A549 (cell line): ENCODE measurements around the gene SORBS1.

Experiments used
- BHLHE40 ChIP-seq: IDR thresholded peaks from 2 replicates; pipeline ENCODE4 v1.6.1; 2012; ENCODE audit warnings: low read depth, low read length, inconsistent platforms
- CHD4 ChIP-seq: fragments of 200-600 bp; sonication (generic); IDR thresholded peaks from 2 replicates; pipeline ENCODE4 v1.6.1; 2016; ENCODE audit warnings: antibody characterized with exemption, mild to moderate bottlenecking, borderline replicate concordance
- CTCF ChIP-seq: fragments of >200 bp; sonication (Bioruptor Twin); formaldehyde crosslinking; IDR thresholded peaks from 3 replicates; pipeline ENCODE4 v1.5.1; 2016
- EP300 ChIP-seq, 2 experiments: fragments of >200 bp; sonication (Bioruptor Twin); formaldehyde crosslinking; IDR thresholded peaks; 2 replicates in 1 of 2; 3 replicates in 1 of 2; pipeline ENCODE4 v1.6.1; 2016 to 2017
- HES2 ChIP-seq: fragments of >200 bp; sonication (Bioruptor Twin); formaldehyde crosslinking; IDR thresholded peaks from 2 replicates; pipeline ENCODE4 v1.6.1; 2016
- HOXA7 ChIP-seq: fragments of 250-450 bp; sonication (Bioruptor Pico); IDR thresholded peaks from 2 replicates; pipeline ENCODE4 v1.5.0; 2020; ENCODE audit warnings: mild to moderate bottlenecking, moderate library complexity
- KDM1A ChIP-seq: fragments of 200-600 bp; sonication (generic); IDR thresholded peaks from 2 replicates; pipeline ENCODE4 v1.6.1; 2016; ENCODE audit warnings: low read depth, mild to moderate bottlenecking
- MAZ ChIP-seq: fragments of 150-350 bp; IDR thresholded peaks from 2 replicates; pipeline ENCODE4 v1.6.1; 2014; ENCODE audit warnings: antibody characterized with exemption, low read depth, low read length, borderline replicate concordance
- NR3C1 ChIP-seq: fragments of >200 bp; sonication (Bioruptor Twin); formaldehyde crosslinking; IDR thresholded peaks from 3 replicates; pipeline ENCODE4 v1.6.1; 2017
- PBX3 ChIP-seq: IDR thresholded peaks from 2 replicates; pipeline ENCODE4 v1.6.1; 2012
- RAD21 ChIP-seq, 2 experiments: fragments of >200 bp in 1 of 2; sonication (Bioruptor Twin) in 1 of 2; formaldehyde crosslinking in 1 of 2; IDR thresholded peaks in 1 of 2; conservative IDR thresholded peaks in 1 of 2; 2 replicates in 1 of 2; 3 replicates in 1 of 2; pipeline ENCODE4 v1.6.1; 2012 to 2018; ENCODE audit warnings: inconsistent platforms in 1 of 2
- REST ChIP-seq: fragments of 200-600 bp; sonication (generic); IDR thresholded peaks from 2 replicates; pipeline ENCODE4 v1.6.1; 2016; ENCODE audit warnings: antibody characterized with exemption, mild to moderate bottlenecking, moderate library complexity

- no peak for TF ChIP-seq REST
- no peak for TF ChIP-seq HES2
- TF ChIP-seq NR3C1 = no peak
- no peak for TF ChIP-seq MAZ
- TF ChIP-seq HOXA7 = no peak
- TF ChIP-seq CTCF = no peak
- no peak for TF ChIP-seq RAD21 (conservative IDR thresholded peaks at IDR 0.05 in 1 of 2, IDR thresholded peaks at IDR 0.05 in 1 of 2)
- no peak for TF ChIP-seq CHD4
- no peak for TF ChIP-seq KDM1A
- no peak for TF ChIP-seq PBX3
- no peak for TF ChIP-seq BHLHE40
- no peak for TF ChIP-seq EP300 (IDR thresholded peaks at IDR 0.05)
Observed at GRCh38 chr10:95332666-95333249, 228.4 kb downstream of the SORBS1 start.
